ENCODE measurements around the gene PLXDC2.

PLXDC2 gene

DNA sequence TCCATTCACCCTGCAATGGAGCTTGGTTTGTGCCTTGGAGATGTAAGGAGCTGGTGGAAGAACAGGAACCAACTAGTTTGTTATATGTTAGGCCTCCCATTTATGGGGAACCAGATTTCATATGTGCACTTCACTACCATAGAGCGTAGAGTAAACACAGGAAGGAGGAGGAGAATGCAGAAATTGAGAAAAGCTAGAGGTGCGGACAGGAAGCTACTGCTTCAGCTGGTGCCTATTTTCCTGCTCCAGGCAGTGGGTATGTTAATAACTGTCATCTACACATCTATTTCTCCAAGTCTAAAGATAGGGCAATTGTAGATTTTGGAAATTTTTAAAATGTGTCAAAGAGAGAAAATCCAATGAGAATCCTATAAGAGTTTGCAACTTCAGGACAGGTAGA is 482.2 kb downstream of the PLXDC2 start:
- no peak for DNase-seq

DNA sequence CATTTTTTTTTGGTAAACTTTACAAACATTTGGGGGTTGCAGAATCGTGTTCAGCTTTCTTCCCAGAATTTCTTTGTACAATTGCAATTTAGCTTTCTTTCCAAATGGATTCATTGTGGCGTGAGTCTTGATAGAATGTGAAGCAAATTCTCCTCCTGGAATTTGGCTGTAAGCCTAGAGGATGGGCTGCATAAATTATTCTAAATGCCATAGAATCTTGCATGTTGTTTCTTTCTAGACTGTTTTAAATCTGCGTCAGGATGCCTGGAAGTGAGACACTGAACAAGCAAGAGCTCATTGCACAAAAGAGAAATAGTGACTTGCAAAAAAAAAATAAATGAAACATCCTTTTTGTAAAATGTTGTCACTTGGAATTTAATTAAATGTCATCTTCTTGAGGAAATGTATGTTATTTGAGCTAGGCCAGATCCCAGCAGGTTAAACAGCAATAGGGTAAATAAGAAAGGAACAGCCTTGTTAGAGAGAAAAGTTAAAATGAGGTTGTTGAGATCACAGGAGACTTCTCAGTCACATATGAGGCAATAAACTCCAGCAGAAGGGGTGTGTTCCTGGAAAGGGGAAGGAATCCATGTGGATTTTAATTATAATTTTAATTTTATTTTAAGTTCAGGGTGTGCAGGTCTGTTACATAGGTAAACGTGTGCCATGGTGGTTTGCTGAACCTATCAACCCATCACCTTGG is 483.0 kb downstream of the PLXDC2 start:
- DNase-seq: no peak

- no peak for DNase-seq
These were observed 484.5 kb downstream of the PLXDC2 start for GRCh38 chr10:20300735-20301134.

GRCh38 chr10:20302033-20302432 is 485.8 kb downstream of the PLXDC2 start:
- no peak for DNase-seq

- no peak for DNase-seq
These were observed 487.4 kb downstream of the PLXDC2 start for GRCh38 chr10:20303453-20304152.

DNA sequence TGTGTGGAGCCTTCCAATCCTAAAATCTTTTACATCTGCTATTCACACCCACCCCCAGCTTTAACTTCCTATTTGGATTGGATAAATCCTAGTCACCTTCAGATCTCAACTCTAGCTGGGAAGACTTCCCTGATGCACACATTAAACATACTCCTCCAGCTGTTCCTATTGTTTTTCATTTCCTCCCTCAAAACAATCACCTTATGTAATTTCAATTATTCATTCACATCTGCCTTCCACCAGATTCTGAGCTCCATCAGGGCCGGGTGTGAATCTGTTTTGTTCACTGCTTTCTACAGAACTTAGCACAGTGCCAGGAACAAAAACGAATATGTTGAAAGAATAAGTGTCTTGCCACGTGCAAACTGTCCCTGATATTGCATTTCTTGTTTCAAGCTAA is 497.4 kb downstream of the PLXDC2 start:
- DNase-seq: no peak

- no peak for DNase-seq
These were observed 498.2 kb downstream of the PLXDC2 start for GRCh38 chr10:20314431-20314830.

- DNase-seq: no peak
These were observed 511.7 kb downstream of the PLXDC2 start for GRCh38 chr10:20327954-20328353.

- DNase-seq: no peak
These were observed 514.0 kb downstream of the PLXDC2 start for GRCh38 chr10:20330246-20330645.

DNA sequence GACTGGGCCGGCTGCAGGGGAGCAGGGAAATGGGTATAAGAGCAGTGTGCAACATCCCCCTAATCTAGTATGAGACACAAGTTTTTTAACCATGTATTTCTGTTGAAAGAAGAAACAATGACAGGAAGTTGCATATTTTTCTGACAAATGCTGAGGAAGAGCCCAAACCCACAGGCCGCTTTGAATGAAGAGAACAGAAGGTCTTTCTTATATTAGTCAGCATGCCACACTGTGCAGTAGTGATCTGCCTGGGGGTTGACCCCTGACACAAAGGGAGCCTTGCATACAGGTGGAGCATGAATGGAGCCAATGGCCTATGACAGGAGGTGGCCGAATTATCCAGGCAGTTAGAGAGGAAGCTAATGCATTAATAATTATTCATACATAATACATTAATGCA is 518.3 kb downstream of the PLXDC2 start:
- no peak for DNase-seq
